ENCODE measurements around the gene SH2D4B. TPM values are rescaled to one million over a fixed set of nuclear protein-coding genes. Genes with fewer than 3 reads are reported as not detected.

Gene SH2D4B
- total RNA-seq, 1 experiment from 2014 or later: 0.07 TPM

DNA sequence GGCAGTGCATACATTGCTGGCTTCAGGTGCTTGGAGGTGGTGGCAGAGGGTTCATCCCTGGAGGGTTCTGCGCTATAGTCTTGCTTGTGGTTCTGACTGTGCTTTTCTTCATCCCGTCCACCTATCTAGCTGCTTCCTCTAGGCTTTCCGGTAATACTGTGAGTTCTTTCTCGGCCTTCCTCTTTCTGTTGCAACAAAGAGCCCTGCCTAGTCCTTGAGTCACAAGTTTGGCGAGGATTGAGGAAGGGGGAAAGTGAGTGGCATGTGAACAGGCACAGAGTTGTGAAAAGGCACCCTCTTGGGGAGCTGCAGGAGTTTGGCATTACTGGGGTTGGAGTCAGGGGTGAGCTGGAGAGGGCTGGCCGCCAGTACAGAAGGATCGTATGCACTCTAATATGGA, 123.0 kb downstream of the SH2D4B start:
- Histone ChIP-seq H3K4me1 (ENCODE audit: insufficient read depth, low read length) (0 out of 2 replicates have a peak, but pooled peaks cover 2% of the 10 kb centered on the region), H2BK20ac (ENCODE audit: low read depth, low read length, poor library complexity, severe bottlenecking) (no peak overlapping the region), H3K14ac (ENCODE audit: insufficient read depth, low read length) (no peak overlapping the region), H2AFZ (ENCODE audit: low read length) (no peak overlapping the region), H2AK5ac (ENCODE audit: insufficient read length, low read length) (no peak overlapping the region), H2BK5ac (ENCODE audit: insufficient read length, low read length) (no peak overlapping the region), H3K9ac (ENCODE audit: extremely low read depth, insufficient read length, low read length) (no peak overlapping the region), H3K56ac (ENCODE audit: insufficient read length, low read depth, low read length) (no peak overlapping the region), H3K79me1 (ENCODE audit: insufficient read depth, low read depth, low read length, poor library complexity, severe bottlenecking) (no peaks in the 10 kb centered on the region), H4K5ac (ENCODE audit: insufficient read length, low read depth, low read length) (no peak overlapping the region), H4K20me1 (ENCODE audit: control insufficient read depth, insufficient read depth, insufficient read length) (no peaks in the 10 kb centered on the region), H2BK120ac (ENCODE audit: low read depth, low read length, poor library complexity, severe bottlenecking) (no peak overlapping the region), H3K4me2 (ENCODE audit: insufficient read depth, insufficient read length, low read length) (no peak overlapping the region), H3K23ac (ENCODE audit: insufficient read length, low read depth, low read length) (no peak overlapping the region), H3K4ac (ENCODE audit: low read depth, low read length) (no peak overlapping the region), H2BK15ac (ENCODE audit: low read depth, low read length) (no peak overlapping the region), H3K9me3 (ENCODE audit: control insufficient read depth, low read depth, low read length) (peaks cover 7% of the 10 kb centered on the region), H2BK12ac (ENCODE audit: insufficient read length, low read depth, low read length) (no peak overlapping the region), H4K91ac (ENCODE audit: insufficient read length, low read depth, low read length) (no peak overlapping the region), H3K27me3 (ENCODE audit: insufficient read depth, low read length) (no peaks in the 10 kb centered on the region), H3K79me2 (ENCODE audit: insufficient read depth, low read length) (no peaks in the 10 kb centered on the region), H4K8ac (replicated peaks; ENCODE audit: insufficient read length, low read depth, low read length) (no peak overlapping the region), H3K23me2 (ENCODE audit: insufficient read length, low read depth, low read length, poor library complexity, severe bottlenecking) (no peaks in the 10 kb centered on the region), H3K27ac (ENCODE audit: insufficient read length, low read depth, low read length) (no peak overlapping the region), H3K18ac (ENCODE audit: insufficient read length, low read depth, low read length) (no peak overlapping the region), H3T11ph (ENCODE audit: low read length) (no peak overlapping the region)
- TF ChIP-seq, protein P1, sequence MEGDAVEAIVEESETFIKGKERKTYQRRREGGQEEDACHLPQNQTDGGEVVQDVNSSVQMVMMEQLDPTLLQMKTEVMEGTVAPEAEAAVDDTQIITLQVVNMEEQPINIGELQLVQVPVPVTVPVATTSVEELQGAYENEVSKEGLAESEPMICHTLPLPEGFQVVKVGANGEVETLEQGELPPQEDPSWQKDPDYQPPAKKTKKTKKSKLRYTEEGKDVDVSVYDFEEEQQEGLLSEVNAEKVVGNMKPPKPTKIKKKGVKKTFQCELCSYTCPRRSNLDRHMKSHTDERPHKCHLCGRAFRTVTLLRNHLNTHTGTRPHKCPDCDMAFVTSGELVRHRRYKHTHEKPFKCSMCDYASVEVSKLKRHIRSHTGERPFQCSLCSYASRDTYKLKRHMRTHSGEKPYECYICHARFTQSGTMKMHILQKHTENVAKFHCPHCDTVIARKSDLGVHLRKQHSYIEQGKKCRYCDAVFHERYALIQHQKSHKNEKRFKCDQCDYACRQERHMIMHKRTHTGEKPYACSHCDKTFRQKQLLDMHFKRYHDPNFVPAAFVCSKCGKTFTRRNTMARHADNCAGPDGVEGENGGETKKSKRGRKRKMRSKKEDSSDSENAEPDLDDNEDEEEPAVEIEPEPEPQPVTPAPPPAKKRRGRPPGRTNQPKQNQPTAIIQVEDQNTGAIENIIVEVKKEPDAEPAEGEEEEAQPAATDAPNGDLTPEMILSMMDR (conservative IDR thresholded peaks at IDR 0.05): no peak
- Mint-ChIP-seq H3K27me3 (ENCODE audit: low read depth) (no peaks in the 10 kb centered on the region; the same call in none of the 2 replicates), H3K4me3 (no peak overlapping the region), H3K4me1 (peaks cover 13% of the 10 kb centered on the region in 2 experiments; a peak in 3 of 4 replicates), H3K9me3 (no peaks in the 10 kb centered on the region), H3K36me3 (ENCODE audit: insufficient read depth in 1 of 3, low read depth in 3 of 3) (no peaks in the 10 kb centered on the region), H3K27ac (no peak overlapping the region)
- no CpG with 5 or more reads among the region's 7 CpGs for WGBS (ENCODE audit: extremely low coverage, insufficient read length, low lambda C conversion rate)
- no peak for DNase-seq
